Measurements from ENCODE around the gene CDCA4.
A peak's percentile ranks its signal among the peaks of the same experiment; 100 is the strongest.
"Not testable (repeated sequence)": the region's sequence is repeated elsewhere in the genome, so short reads cannot be mapped to it uniquely, and the experiment has no call there.

The CDCA4 gene

GRCh38 chr14:105032451-105032901, 11.6 kb upstream of the CDCA4 start:
- ATAC-seq, result not testable (repeated sequence)

- ATAC-seq, result no peak
These were observed 10.0 kb upstream of the CDCA4 start for GRCh38 chr14:105030836-105031396.

- no peak for ATAC-seq
These were observed 9.3 kb upstream of the CDCA4 start for GRCh38 chr14:105030194-105030593.

GRCh38 chr14:105029402-105029801, 8.5 kb upstream of the CDCA4 start:
- no peak for ATAC-seq

GRCh38 chr14:105028251-105028927, 7.5 kb upstream of the CDCA4 start:
- no peak for ATAC-seq

- ATAC-seq, result not testable (repeated sequence)
These were observed 6.8 kb upstream of the CDCA4 start for GRCh38 chr14:105027718-105028117.

- ATAC-seq, result no peak
These were observed 6.1 kb upstream of the CDCA4 start for GRCh38 chr14:105026802-105027563.

- peak; percentile 63 to 67 for ATAC-seq
These were observed 5.3 kb upstream of the CDCA4 start for GRCh38 chr14:105026033-105026785.

- no peak for ATAC-seq
These were observed 4.5 kb upstream of the CDCA4 start for GRCh38 chr14:105025429-105025828.

GRCh38 chr14:105023791-105024480, 3.1 kb upstream of the CDCA4 start:
- no peak for ATAC-seq

- ATAC-seq, result no peak
These were observed 2.3 kb upstream of the CDCA4 start for GRCh38 chr14:105023144-105023543.

GRCh38 chr14:105022276-105022670, 1.4 kb upstream of the CDCA4 start:
- no peak for ATAC-seq

- no peak for ATAC-seq
These were observed 883 bp upstream of the CDCA4 start for GRCh38 chr14:105021656-105022275.

GRCh38 chr14:105019861-105020814, 745 bp downstream of the CDCA4 start:
- peak; percentile 17 to 23 for ATAC-seq

- no peak for ATAC-seq
These were observed 2.5 kb downstream of the CDCA4 start for GRCh38 chr14:105018414-105018813.

GRCh38 chr14:105015905-105016304, 5.0 kb downstream of the CDCA4 start:
- no peak for ATAC-seq

GRCh38 chr14:105015242-105015641, 5.6 kb downstream of the CDCA4 start:
- ATAC-seq, result no peak

GRCh38 chr14:105014631-105015030, 6.3 kb downstream of the CDCA4 start:
- ATAC-seq, result no peak

- no peak for ATAC-seq
These were observed 6.9 kb downstream of the CDCA4 start for GRCh38 chr14:105014032-105014431.

GRCh38 chr14:105013150-105013785, 7.6 kb downstream of the CDCA4 start:
- no peak for ATAC-seq

All from activated CD4-positive, CD25-positive, alpha-beta regulatory T cell treated with anti-CD3 and anti-CD28 coated beads, Interleukin-2, amount 50 U/mL, for 24 hours (primary cell).